SK-N-SH treated with all-trans-retinoic acid at 6 μM for 48 hours (cell line): ENCODE data around the gene MS4A3.

ENCODE experiments used
- GLIS3 ChIP-seq: fragments of 250-450 bp; sonication (Bioruptor Pico); IDR thresholded peaks from 2 replicates; pipeline ENCODE4 v1.5.0; 2020; ENCODE audit warnings: mild to moderate bottlenecking, moderate library complexity
- OSR1 ChIP-seq: fragments of 250-450 bp; sonication (Bioruptor Pico); IDR thresholded peaks from 2 replicates; pipeline ENCODE4 v1.8.0; 2022; ENCODE audit warnings: moderate library complexity, mild to moderate bottlenecking, inconsistent platforms
- TOX ChIP-seq: fragments of 250-450 bp; sonication (Bioruptor Pico); IDR thresholded peaks from 2 replicates; pipeline ENCODE4 v1.8.0; 2021; ENCODE audit warnings: mild to moderate bottlenecking, moderate library complexity, borderline replicate concordance
- TSHZ2 ChIP-seq: fragments of 250-450 bp; sonication (Bioruptor Pico); IDR thresholded peaks from 2 replicates; pipeline ENCODE4 v1.5.0; 2020; ENCODE audit warnings: mild to moderate bottlenecking, moderate library complexity

- TF ChIP-seq OSR1 (no peak), TOX (CRISPR knock-in tag) (no peak), TSHZ2 (CRISPR knock-in tag) (no peak), GLIS3 (CRISPR knock-in tag) (no peak)
These were observed 61.9 kb downstream of the MS4A3 start for GRCh38 chr11:60118338-60118737.
